NCI-H1436 (cell line): Measurements from ENCODE around the gene MKI67.

ENCODE experiments used
- DNase-seq: peaks from one replicate; lab custom pipeline; 2025; lab: John Stamatoyannopoulos, UW

Gene MKI67

GRCh38 chr10:128050121-128050516, 76.1 kb downstream of the MKI67 start:
- no peak for DNase-seq

GRCh38 chr10:128049226-128050120, 76.8 kb downstream of the MKI67 start:
- no peak for DNase-seq

GRCh38 chr10:128048819-128049210, 77.4 kb downstream of the MKI67 start:
- no peak for DNase-seq

DNA sequence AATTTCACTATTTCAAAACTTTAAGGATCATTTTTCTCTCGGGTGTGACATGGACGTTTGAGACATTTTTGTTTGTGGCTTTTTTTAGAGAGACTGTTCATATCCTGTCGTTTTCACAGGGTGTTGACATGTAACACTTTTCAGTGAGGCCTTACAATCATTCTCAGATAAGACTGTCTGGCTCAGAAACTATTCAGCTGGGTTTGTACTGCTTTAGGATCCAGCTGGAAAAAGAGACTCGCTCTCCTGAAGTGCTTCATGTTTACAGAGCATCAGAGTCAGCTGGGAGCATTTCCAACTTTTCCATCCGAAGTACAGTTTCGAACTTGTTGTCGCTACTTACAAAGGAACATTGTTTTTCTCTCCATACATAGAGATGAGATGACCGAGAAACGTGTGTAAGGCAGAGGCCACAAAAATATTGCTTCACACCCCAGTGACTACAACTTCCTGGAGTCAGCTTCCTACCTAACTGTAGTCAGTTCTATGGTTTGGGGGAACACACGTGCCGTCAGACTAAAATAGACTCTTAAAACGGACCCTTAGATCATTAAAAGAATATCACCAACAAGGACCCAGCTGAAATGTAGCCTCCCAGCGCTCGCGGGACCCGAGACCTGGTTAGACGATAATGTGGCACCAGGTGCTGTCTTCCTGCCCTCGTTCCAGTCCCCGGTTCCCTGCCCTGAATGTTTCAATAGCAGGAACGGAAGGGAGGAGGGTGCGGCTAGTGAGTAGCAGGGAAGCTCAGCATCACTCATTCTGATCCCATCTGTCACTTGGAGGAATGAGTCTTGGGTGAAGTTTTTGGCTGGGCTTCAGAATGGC, 78.0 kb downstream of the MKI67 start:
- no peak for DNase-seq

- DNase-seq: no peak
Measured at GRCh38 chr10:128047351-128047750, 78.9 kb downstream of the MKI67 start.

DNA sequence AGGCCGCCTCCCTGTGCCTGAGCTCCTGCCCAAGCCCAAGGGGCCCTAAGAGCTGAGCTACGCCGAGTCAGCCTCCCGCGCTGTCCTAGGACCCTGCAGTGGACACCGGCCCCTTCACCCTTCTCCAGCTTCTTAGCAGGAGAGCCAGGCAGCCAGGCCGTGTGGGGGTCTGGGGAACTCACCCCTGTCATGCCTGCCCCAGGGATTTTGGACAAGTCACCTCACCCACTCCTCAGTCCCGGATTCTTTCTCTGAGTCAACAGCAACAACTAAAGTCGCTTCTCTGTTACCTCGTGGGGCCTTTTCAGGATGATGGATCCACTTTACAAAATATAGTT, 79.3 kb downstream of the MKI67 start:
- no peak for DNase-seq
